Stimulated activated CD8-positive, alpha-beta memory T cell treated with anti-CD3 and anti-CD28 coated beads, Interleukin-4, amount 100 ng/mL, for 48 hours (primary cell): ENCODE measurements around the gene HAAO.

Experiments used
- DNase-seq: peaks from one replicate; pipeline ENCODE4 v3.0.0-alpha.2; 2020

HAAO gene

GRCh38 chr2:42767080-42767898, 25.1 kb downstream of the HAAO start:
- no peak for DNase-seq

GRCh38 chr2:42765686-42766085, 26.7 kb downstream of the HAAO start:
- DNase-seq: no peak

DNA sequence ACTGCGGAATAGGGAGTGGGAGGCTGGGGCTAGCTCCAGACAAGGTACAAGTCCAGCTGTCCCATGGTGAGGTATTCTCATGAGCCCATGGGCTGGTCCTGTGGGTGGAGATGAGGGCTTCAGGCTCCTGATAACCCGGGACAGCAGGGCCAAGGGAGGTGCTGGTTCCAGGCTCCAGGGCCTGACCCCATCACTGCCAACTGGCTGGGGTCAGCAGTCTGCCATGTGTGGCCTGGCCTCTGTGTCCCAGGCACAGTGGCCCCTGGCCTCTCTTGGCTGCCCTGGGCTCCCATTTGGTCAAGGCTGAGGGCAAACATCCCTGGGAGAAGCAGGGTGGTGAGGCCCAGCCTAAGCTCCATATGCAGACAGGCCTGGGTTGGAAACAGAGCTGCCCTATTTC, 27.5 kb downstream of the HAAO start:
- no peak for DNase-seq

- DNase-seq: no peak
Observed at GRCh38 chr2:42764096-42764495, 28.3 kb downstream of the HAAO start, which contains the start of gene OXER1. OXER1 (minus strand) TSS chr2:42764135; CDS start chr2:42764062, 73 bp downstream.

- DNase-seq: no peak
Observed at GRCh38 chr2:42762823-42763804, 29.3 kb downstream of the HAAO start.

GRCh38 chr2:42762155-42762554, 30.2 kb downstream of the HAAO start:
- DNase-seq: no peak

- no peak for DNase-seq
Observed at GRCh38 chr2:42761554-42761953, 30.8 kb downstream of the HAAO start.

- no peak for DNase-seq
Observed at GRCh38 chr2:42758751-42759150, 33.6 kb downstream of the HAAO start.

GRCh38 chr2:42757981-42758740, 34.2 kb downstream of the HAAO start:
- no peak for DNase-seq

DNA sequence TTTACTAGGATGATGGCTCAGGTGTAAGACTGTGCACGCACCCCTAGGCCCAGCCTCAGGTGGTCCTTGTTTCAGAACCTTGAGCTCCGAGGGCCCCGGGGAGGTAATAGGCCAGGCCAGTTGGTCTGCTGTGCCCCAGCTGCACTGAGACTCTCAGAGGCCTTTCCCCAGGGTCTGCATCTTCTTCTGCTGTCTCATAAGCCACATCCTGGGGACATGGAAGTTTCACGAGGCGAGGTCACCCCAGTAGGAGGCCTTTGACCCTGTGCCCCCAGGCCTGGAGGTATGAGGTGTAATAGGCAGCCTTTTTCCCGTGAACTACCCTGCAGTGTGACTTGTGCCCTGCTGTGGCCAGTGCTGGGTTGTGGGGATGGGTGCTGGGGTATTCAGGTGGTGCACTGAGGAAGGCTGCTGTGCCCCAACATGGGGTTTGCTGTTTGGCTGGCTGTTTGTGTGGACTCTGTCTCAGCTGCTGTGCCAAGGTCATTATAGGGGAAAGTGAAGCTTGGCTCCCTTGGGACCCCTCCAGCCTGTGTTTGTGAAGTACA, 35.3 kb downstream of the HAAO start:
- no peak for DNase-seq

GRCh38 chr2:42756150-42756775, 36.1 kb downstream of the HAAO start:
- no peak for DNase-seq

- no peak for DNase-seq
Observed at GRCh38 chr2:42755191-42755880, 37.0 kb downstream of the HAAO start.

- DNase-seq: no peak
Observed at GRCh38 chr2:42754776-42755140, 37.6 kb downstream of the HAAO start.

- no peak for DNase-seq
Observed at GRCh38 chr2:42754021-42754775, 38.2 kb downstream of the HAAO start.

DNA sequence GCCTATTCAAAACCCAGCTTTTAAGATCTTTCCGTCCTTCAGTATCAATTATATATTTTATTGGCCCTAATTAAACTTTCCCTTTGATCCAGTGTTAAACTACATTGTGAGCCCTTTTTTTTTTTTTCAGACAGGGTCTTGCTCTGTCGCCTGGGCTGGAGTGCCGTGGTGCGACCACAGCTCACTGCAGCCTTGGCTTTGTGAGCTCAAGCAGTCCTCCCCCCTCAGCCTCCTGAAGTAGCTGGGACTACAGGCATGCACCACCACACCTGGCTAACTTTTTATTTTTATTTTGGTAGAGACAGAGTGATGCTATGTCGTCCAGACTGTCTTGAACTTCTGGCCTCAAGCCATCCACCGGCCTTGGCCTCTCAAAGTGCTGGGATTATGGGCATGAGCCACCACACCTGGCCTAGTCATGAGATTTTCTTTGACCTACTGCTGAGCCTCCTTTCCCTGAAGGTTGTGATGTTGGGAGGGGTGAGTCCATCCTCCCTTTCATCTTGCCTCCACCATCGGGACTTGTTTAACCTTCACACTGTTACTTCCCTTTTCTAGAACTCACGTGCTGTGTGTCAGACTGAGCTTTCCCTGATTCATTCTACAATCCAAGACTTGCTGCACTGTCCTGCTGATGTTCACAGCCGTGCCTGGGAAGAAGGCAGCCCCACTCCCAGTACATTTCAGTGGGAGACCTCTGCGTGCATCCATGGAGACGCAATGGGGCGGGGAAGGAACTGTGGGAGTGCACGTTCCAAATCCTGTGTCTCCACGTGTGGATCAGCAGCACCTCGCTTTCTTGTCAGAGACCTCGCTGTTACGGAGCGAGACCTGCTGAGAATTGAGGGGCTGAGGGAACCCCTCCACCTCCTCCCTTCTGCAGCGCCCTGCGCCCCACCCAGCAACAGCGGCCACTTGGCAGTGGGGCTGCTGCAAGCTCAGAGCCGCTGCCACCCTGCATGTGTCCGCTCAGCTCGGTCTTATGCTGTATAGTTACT, 39.3 kb downstream of the HAAO start:
- no peak for DNase-seq

DNA sequence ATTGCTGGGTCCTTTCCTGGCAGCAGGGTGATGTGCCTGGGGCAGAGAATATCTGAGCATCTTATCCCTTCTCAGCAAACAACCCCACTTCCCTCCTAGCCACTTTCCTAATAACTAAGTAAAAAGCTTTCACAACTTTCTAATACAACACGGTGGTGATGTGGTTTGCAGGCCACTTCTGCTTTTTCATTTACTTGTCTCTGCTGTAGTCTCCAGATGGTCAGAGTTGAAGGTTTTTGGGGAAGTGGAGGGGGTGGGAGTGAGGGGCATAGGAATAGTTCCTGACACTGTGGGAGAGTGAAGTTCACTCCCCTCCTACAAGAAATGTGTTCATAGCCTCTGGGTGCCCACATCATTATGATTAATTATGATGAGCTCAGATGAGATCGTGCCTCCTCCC, 40.1 kb downstream of the HAAO start:
- no peak for DNase-seq

DNA sequence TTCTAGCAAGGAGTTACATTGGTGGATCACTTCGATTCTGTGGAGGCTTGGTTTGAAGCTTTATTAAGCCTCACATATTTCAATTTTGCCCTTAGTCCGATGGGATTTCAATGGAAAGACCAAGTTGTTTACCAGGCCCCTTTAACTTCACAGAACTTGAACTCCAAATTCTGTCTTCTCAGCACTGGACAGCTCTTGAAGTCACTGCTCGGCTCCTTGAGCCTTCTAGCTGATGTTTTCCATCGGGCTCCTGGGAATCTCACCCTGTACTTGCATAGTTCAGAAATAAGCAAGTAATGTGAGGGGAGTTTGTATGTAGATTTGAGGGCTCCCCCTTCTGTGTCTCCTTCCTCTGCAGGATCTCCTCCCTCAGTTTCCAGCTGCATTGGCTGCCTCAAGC, 43.5 kb downstream of the HAAO start:
- no peak for DNase-seq

DNA sequence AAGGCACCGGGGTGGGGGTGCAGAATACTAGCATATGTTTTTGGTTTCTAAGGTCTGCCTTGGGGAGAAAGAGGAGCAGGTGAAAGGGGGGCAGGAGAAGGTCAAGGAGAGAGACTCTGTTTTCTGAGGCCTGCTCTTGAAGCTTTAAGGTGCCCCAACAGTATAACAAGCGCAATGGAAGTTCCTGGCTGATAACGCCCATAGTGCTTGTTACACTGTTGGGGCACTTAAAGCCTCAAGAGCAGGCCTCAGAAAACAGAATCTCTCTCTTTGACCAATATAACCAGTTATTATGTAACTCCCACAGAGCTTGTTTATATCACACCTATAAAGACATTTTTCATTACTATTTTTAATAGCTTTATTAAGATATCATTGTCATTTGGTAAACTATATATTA, 45.0 kb downstream of the HAAO start:
- DNase-seq: no peak

DNA sequence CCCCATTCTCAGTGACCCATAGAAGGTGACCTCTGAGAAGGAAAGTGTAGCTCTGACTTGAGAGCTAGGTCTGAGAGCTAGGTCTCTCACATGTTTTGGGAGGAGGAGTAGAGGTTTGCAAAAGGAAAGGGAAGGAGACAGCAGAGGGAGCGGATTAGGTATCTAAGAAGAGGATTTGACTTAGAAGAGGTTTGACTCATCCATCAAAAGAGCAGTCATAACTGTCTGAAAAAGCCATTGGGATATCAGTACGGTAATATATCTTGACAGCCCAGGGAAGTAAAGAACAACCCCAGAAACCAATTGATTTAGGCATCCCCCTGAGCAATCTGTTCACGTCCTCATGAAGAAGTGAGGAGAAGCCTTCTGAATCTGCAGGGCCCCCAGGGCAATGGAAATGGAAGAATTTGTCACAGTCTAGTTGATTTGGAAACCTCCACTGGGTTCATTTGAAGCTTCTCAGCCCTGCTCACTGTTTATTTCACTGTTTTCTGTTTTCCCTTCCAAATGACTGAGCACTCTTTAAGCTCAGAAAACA, 47.8 kb downstream of the HAAO start:
- DNase-seq: no peak
